A549 (cell line): ENCODE data around the gene CEP89. TPM values are rescaled to one million over a fixed set of nuclear protein-coding genes. Genes with fewer than 3 reads are reported as not detected.

Source experiments
- ATAC-seq, 2 experiments: fragments of 200-7000 bp in 1 of 2; fragments of >200 bp in 1 of 2; cut with Nextera tagmentation in 1 of 2; cut with Tn5 transposase in 1 of 2; 3 replicates each; pipeline versions ENCODE4 v1.8.0 to v1.9.1; 2018 to 2020; ENCODE audit warnings: mild to moderate bottlenecking in 1 of 2, moderate library complexity in 1 of 2
- CTCF ChIA-PET: fragments of 300-600 bp; sonication (Branson Sonifier 250); formaldehyde crosslinking; extraction: SDS; loops from one replicate; lab custom pipeline; 2021; ENCODE audit warnings: antibody characterized with exemption, inconsistent platforms; lab: Yijun Ruan, JAX
- POLR2A ChIA-PET: fragments of 350-600 bp; formaldehyde crosslinking; extraction: SDS; loops from one replicate; lab custom pipeline; 2021; ENCODE audit warnings: antibody characterized with exemption, inconsistent platforms; lab: Yijun Ruan, JAX
- DNase-seq, 2 experiments: peaks; one replicate each; pipeline versions ENCODE4 v3.0.0 to v3.0.0-alpha.2; 2011 to 2016; ENCODE audit warnings: low read depth in 1 of 2, low spot score in 1 of 2
- FAIRE-seq: peaks from 2 replicates; lab custom pipeline; 2011; peaks lifted over from hg19 to GRCh38; lab: Jason Lieb, UNC
- H3K27ac ChIP-seq, 2 experiments: fragments of >200 bp; sonication (Bioruptor Twin); formaldehyde crosslinking; 3 replicates each; pipeline ENCODE4 v1.5.1; 2016 to 2017
- H3K4me1 ChIP-seq: fragments of >200 bp; sonication (Bioruptor Twin); formaldehyde crosslinking; 3 replicates; pipeline ENCODE4 v1.6.1; 2016
- H3K4me2 ChIP-seq: fragments of >200 bp; sonication (Bioruptor Twin); formaldehyde crosslinking; 3 replicates; pipeline ENCODE4 v1.6.1; 2016
- H3K4me3 ChIP-seq: fragments of >200 bp; sonication (Bioruptor Twin); formaldehyde crosslinking; 3 replicates; pipeline ENCODE4 v1.5.1; 2016
- H3K9me3 ChIP-seq: fragments of >200 bp; sonication (Bioruptor Twin); formaldehyde crosslinking; 3 replicates; pipeline ENCODE4 v1.6.1; 2016
- BHLHE40 ChIP-seq: IDR thresholded peaks from 2 replicates; pipeline ENCODE4 v1.6.1; 2012; ENCODE audit warnings: low read depth, low read length, inconsistent platforms
- CBX2 ChIP-seq: fragments of 200-600 bp; sonication (generic); IDR thresholded peaks from 2 replicates; pipeline ENCODE4 v1.6.1; 2016; ENCODE audit warnings: low read depth, mild to moderate bottlenecking, borderline replicate concordance
- CBX8 ChIP-seq: fragments of 200-600 bp; sonication (generic); IDR thresholded peaks from 2 replicates; pipeline ENCODE4 v1.6.1; 2016
- EP300 ChIP-seq, 2 experiments: fragments of >200 bp; sonication (Bioruptor Twin); formaldehyde crosslinking; IDR thresholded peaks; 2 replicates in 1 of 2; 3 replicates in 1 of 2; pipeline ENCODE4 v1.6.1; 2016 to 2017
- FOSB ChIP-seq: fragments of 250-450 bp; sonication (Bioruptor Pico); IDR thresholded peaks from 2 replicates; pipeline ENCODE4 v1.5.0; 2020; ENCODE audit warnings: mild to moderate bottlenecking, moderate library complexity
- GATA3 ChIP-seq: IDR thresholded peaks from 2 replicates; pipeline ENCODE4 v1.6.1; 2012; ENCODE audit warnings: borderline replicate concordance
- HOXA7 ChIP-seq: fragments of 250-450 bp; sonication (Bioruptor Pico); IDR thresholded peaks from 2 replicates; pipeline ENCODE4 v1.5.0; 2020; ENCODE audit warnings: mild to moderate bottlenecking, moderate library complexity
- MAFK ChIP-seq: fragments of 450-650 bp; IDR thresholded peaks from 2 replicates; pipeline ENCODE4 v1.6.1; 2014; ENCODE audit not compliant: partially characterized antibody
- MAZ ChIP-seq: fragments of 150-350 bp; IDR thresholded peaks from 2 replicates; pipeline ENCODE4 v1.6.1; 2014; ENCODE audit warnings: antibody characterized with exemption, low read depth, low read length, borderline replicate concordance
- MYC ChIP-seq: IDR thresholded peaks from 2 replicates; pipeline ENCODE4 v1.6.1; 2012; ENCODE audit warnings: mild to moderate bottlenecking, inconsistent platforms, low read length, improper control_type of control experiment, borderline replicate concordance
- NFE2L2 ChIP-seq: fragments of 150-350 bp; conservative IDR thresholded peaks from 2 replicates; pipeline ENCODE4 v1.6.1; 2014; ENCODE audit warnings: low read length
- NR3C1 ChIP-seq: fragments of >200 bp; sonication (Bioruptor Twin); formaldehyde crosslinking; IDR thresholded peaks from 3 replicates; pipeline ENCODE4 v1.6.1; 2017
- PHF8 ChIP-seq: fragments of 200-600 bp; sonication (generic); IDR thresholded peaks from 2 replicates; pipeline ENCODE4 v1.6.1; 2016; ENCODE audit warnings: low read depth, mild to moderate bottlenecking, antibody characterized with exemption, moderate library complexity, borderline replicate concordance
- POLR2A ChIP-seq: IDR thresholded peaks from 2 replicates; pipeline ENCODE4 v1.6.1; 2012; ENCODE audit warnings: mild to moderate bottlenecking, low read length
- RARB ChIP-seq: fragments of 250-450 bp; sonication (Bioruptor Pico); IDR thresholded peaks from 2 replicates; pipeline ENCODE4 v1.8.0; 2021; ENCODE audit warnings: mild to moderate bottlenecking, moderate library complexity
- REST ChIP-seq: fragments of 200-600 bp; sonication (generic); IDR thresholded peaks from 2 replicates; pipeline ENCODE4 v1.6.1; 2016; ENCODE audit warnings: antibody characterized with exemption, mild to moderate bottlenecking, moderate library complexity
- RFX5 ChIP-seq: fragments of 450-650 bp; IDR thresholded peaks from 2 replicates; pipeline ENCODE4 v1.7.1; 2014; ENCODE audit warnings: antibody characterized with exemption, mild to moderate bottlenecking, moderate library complexity
- SREBF2 ChIP-seq: fragments of 450-650 bp; IDR thresholded peaks from 2 replicates; pipeline ENCODE4 v1.6.1; 2014; ENCODE audit warnings: mild to moderate bottlenecking, moderate library complexity
- TFCP2L1 ChIP-seq: fragments of 250-450 bp; sonication (Bioruptor Pico); IDR thresholded peaks from 2 replicates; pipeline ENCODE4 v1.5.0; 2021; ENCODE audit warnings: mild to moderate bottlenecking
- TP53 ChIP-seq: fragments of 250-450 bp; sonication (Bioruptor Pico); IDR thresholded peaks from 2 replicates; pipeline ENCODE4 v1.5.0; 2021; ENCODE audit warnings: mild to moderate bottlenecking, moderate library complexity
- ZNF302 ChIP-seq: fragments of 250-450 bp; sonication (Bioruptor Pico); IDR thresholded peaks from 2 replicates; pipeline ENCODE4 v1.9.0; 2021; ENCODE audit warnings: inconsistent platforms, mild to moderate bottlenecking, moderate library complexity
- WGBS: methylation state at CpG from one replicate; pipeline ENCODE4 v1.1.6; 2017; ENCODE audit errors: missing lambda C conversion rate; 5-methylcytosine and 5-hydroxymethylcytosine counted together
- polyA plus RNA-seq, 4 experiments: library from polyadenylated mRNA; depleted of rRNA in 3 of 4; stranded (reverse); fragments of >200 nt; fragmentation: RNase III in 1 of 4; extraction: RNeasy Plus Mini Kit Qiagen cat#74134 plus additional on column Dnase treatment in 1 of 4; gene quantifications; 2 replicates in 3 of 4; 3 replicates in 1 of 4; pipeline ENCODE4 v1.2.3, GENCODE V29; 2011 to 2017
- TF ChIP-seq, protein P1 (sequence below): fragments of >200 bp; sonication (Bioruptor Twin); formaldehyde crosslinking; IDR thresholded peaks from 3 replicates; pipeline ENCODE4 v1.5.1; 2016
- TF ChIP-seq, protein P2 (sequence below): IDR thresholded peaks from 2 replicates; pipeline ENCODE4 v1.6.1; 2012
- TF ChIP-seq, protein P3 (sequence below): fragments of 250-450 bp; sonication (Bioruptor Pico); IDR thresholded peaks from 2 replicates; pipeline ENCODE4 v1.5.0; 2020; ENCODE audit warnings: low read depth, mild to moderate bottlenecking, moderate library complexity
- TF ChIP-seq, protein P4 (sequence below): IDR thresholded peaks from 2 replicates; pipeline ENCODE4 v1.6.1; 2012

The CEP89 gene
- polyA plus RNA-seq, 2 of the 4 experiments (the other 2 are of a cell fraction) = 31.5 to 41.3 TPM

GRCh38 chr19:32896516-32897214 lies 75.1 kb downstream of the CEP89 start:
- 91% methylated on average over 1 of the region's 1 CpG for WGBS
- POLR2A ChIA-PET = no interaction called here

DNA sequence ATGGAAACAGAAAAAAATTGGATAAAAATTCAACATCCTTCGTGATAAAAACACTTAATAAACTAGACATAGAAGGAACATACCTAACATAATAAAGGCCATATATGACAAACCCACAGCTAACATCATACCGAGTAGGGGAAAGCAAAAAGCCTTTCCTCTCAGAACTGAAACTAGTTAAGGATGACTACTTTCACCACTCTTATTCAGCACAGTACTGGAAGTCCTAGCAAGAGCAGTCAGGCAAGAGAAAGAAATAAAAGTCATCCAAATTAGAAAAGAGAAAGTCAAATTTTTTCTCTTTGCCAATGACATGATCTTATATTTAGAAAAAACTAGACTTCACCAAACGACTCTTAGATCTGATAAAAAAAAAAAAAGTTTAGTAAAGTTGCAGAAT lies 76.4 kb downstream of the CEP89 start:
- Histone ChIP-seq H3K4me1 (no peaks in the 10 kb centered on the region), H3K27ac (no peak overlapping the region), H3K9me3 (peaks cover 25% of the 10 kb centered on the region), H3K4me2 (no peak overlapping the region), H3K4me3 (no peak overlapping the region)
- DNase-seq (no peak), ATAC-seq (no peak), FAIRE-seq (peak; percentile 94)
- 63% methylated on average over 3 of the region's 3 CpGs for WGBS
- TF ChIP-seq, protein P1, sequence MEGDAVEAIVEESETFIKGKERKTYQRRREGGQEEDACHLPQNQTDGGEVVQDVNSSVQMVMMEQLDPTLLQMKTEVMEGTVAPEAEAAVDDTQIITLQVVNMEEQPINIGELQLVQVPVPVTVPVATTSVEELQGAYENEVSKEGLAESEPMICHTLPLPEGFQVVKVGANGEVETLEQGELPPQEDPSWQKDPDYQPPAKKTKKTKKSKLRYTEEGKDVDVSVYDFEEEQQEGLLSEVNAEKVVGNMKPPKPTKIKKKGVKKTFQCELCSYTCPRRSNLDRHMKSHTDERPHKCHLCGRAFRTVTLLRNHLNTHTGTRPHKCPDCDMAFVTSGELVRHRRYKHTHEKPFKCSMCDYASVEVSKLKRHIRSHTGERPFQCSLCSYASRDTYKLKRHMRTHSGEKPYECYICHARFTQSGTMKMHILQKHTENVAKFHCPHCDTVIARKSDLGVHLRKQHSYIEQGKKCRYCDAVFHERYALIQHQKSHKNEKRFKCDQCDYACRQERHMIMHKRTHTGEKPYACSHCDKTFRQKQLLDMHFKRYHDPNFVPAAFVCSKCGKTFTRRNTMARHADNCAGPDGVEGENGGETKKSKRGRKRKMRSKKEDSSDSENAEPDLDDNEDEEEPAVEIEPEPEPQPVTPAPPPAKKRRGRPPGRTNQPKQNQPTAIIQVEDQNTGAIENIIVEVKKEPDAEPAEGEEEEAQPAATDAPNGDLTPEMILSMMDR = no peak
- TF ChIP-seq SREBF2 (no peak), FOSB (CRISPR knock-in tag) (no peak), GATA3 (no peak), TFCP2L1 (CRISPR knock-in tag) (no peak), PHF8 (no peak), RFX5 (no peak), MAZ (no peak)
- TF ChIP-seq, protein P2, sequence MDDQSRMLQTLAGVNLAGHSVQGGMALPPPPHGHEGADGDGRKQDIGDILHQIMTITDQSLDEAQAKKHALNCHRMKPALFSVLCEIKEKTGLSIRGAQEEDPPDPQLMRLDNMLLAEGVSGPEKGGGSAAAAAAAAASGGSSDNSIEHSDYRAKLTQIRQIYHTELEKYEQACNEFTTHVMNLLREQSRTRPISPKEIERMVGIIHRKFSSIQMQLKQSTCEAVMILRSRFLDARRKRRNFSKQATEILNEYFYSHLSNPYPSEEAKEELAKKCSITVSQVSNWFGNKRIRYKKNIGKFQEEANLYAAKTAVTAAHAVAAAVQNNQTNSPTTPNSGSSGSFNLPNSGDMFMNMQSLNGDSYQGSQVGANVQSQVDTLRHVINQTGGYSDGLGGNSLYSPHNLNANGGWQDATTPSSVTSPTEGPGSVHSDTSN = no peak
- ChIA-PET POLR2A (no interaction called here), CTCF (interaction anchor here (0.6 kb wide), 1 partner anchor 71 kb away, joined by 3 read pairs; no protein-coding TSS in a partner anchor)

More at GRCh38 chr19:32896516-32897214, 75.1 kb downstream of the CEP89 start:
- no peak for ATAC-seq
- FAIRE-seq = peak; percentile 97
- H3K9me3 ChIP-seq = peaks cover 16% of the 10 kb centered on the region
- CTCF ChIA-PET = interaction anchor here (0.6 to 1.1 kb wide), 2 partner anchors 13 to 553 kb away, joined by 3 to 4 read pairs; no protein-coding TSS in a partner anchor
- TF ChIP-seq, protein P3, sequence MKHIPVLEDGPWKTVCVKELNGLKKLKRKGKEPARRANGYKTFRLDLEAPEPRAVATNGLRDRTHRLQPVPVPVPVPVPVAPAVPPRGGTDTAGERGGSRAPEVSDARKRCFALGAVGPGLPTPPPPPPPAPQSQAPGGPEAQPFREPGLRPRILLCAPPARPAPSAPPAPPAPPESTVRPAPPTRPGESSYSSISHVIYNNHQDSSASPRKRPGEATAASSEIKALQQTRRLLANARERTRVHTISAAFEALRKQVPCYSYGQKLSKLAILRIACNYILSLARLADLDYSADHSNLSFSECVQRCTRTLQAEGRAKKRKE = no peak
- no peak for TF ChIP-seq REST
- no peak for TF ChIP-seq HOXA7 (CRISPR knock-in tag)
- TF ChIP-seq EP300 (IDR thresholded peaks at IDR 0.05) = no peak
- no peak for TF ChIP-seq CBX8
- TF ChIP-seq ZNF302 = no peak
- TF ChIP-seq NR3C1 = no peak
- TF ChIP-seq RARB (CRISPR knock-in tag) = no peak
- TF ChIP-seq MYC = no peak
- TF ChIP-seq NFE2L2 = no peak
- no peak for TF ChIP-seq TP53 (CRISPR knock-in tag)
- TF ChIP-seq, protein P4, sequence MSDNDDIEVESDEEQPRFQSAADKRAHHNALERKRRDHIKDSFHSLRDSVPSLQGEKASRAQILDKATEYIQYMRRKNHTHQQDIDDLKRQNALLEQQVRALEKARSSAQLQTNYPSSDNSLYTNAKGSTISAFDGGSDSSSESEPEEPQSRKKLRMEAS = no peak
- TF ChIP-seq POLR2A = no peak
- no peak for TF ChIP-seq BHLHE40
- no peak for TF ChIP-seq MAFK
- no peak for TF ChIP-seq SREBF2
- TF ChIP-seq CBX2 = no peak
- no peak for TF ChIP-seq FOSB (CRISPR knock-in tag)
- TF ChIP-seq, all 56 proteins: peak for 0
- Histone ChIP-seq H3K27ac (no peak overlapping the region), H3K4me3 (no peak overlapping the region), H3K4me2 (no peak overlapping the region), H3K4me1 (no peaks in the 10 kb centered on the region)
- DNase-seq = no peak
